NCI-H748 (cell line): ENCODE measurements around the gene TCF12.
"Not testable (repeated sequence)": the region's sequence is repeated elsewhere in the genome, so short reads cannot be mapped to it uniquely, and the experiment has no call there.

Experiments used
- DNase-seq: peaks from one replicate; lab custom pipeline; 2025; ENCODE audit not compliant: unreplicated experiment; lab: John Stamatoyannopoulos, UW

Gene TCF12

GRCh38 chr15:56946150-56946549 lies 27.7 kb downstream of the TCF12 start:
- no peak for DNase-seq

DNA sequence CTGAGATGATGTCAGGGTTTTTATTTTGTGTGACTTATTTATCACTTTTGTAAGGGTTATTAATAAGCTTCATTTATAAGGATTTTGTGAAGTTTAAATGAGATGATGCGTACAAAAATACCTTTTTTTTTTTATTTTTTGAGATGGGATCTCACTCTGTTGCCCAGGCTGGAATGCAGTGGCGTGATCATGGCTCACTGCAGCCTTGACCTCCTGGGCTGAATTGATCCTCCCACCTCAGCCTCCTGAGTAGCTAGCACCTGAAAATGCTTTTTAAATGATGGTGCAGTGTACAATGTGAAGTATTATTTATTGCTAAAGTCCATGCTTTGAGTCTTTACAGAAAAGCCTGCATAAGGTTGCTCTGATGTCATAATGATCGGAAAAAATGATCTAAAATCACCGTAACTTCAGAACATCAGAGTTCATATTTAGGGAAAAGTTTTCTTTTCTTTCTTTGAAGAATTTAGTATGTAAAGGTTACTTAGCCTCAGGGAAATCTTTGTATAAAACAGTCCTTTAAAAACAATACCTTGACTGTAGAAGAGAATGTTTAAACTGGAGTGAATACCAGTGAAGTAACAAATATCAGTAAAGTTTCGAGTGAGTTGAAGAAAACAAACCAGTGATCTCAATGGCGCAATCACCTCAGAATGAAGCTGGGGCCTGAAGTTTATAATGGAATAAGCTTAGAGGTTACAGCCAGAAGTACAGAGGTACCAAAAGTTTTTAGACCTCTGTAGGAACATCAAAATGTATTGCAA lies 29.7 kb downstream of the TCF12 start:
- no peak for DNase-seq

DNA sequence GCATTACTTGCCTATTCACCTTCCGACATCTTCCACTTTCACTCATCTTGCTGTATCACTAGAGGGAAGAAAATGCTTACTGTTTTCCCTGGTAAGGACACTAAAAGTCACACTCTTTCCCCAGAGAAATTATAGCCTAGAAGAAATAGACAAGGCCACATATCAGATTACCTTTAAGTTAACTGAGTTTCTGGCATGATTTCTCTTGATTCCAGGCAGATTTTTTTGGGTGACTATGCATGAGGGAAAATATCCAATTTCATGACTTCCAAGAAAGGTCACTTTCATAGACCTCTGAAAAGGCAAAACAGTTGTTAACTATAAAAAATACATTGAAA lies 30.3 kb downstream of the TCF12 start:
- no peak for DNase-seq

DNA sequence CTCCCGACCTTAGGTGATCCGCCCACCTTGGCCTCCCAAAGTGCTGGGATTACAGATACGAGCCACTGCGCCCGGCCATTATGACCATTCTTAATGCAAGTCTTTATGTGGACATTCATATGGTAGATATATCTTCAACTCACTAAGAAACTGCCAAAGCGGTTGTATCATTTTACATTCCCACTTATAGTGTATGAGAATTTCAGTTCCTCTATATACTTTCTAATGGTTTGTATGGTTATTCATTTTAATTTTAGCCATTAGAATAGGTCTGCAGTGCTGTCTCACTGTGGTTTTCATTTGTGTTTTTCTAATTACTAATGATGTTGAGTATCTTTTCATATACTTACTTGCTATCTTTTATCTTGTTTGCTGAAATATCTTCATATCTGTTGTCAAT lies 32.5 kb downstream of the TCF12 start:
- DNase-seq, result no peak

DNA sequence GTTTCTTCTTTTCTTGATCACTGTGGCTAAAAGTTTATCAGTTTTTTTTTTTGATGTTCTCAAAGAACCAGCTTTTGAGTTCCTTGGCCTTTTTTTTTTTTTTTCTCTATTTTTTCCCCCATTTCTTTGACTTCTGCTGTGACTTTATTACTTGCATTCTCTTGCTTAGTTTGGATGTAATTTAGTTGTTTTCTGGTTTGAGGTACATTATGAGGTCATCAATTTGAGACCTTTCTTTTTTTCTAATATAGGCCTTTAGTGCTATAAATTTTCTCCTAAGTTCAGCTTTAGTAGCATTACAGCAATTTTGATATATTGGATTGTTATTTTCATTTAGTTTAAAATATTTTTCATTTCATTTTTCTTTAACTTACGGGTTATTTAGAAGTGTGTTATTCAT lies 35.3 kb downstream of the TCF12 start:
- no peak for DNase-seq

DNA sequence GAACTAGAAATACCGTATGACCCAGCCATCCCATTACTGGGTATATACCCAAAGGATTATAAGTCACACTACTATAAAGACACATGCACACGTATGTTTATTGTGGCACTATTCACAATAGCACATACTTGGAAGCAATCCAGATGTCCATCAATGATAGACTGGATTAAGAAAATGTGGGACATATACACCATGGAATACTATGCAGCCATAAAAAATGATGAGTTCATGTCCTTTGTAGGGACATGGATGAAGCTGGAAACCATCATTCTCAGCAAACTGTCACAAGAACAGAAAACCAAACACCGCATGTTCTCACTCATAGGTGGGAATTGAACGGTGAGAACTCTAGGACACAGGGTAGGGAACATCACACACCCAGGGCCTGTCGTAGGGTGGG lies 36.6 kb downstream of the TCF12 start:
- DNase-seq, result not testable (repeated sequence)

- no peak for DNase-seq
Observed at GRCh38 chr15:56956538-56956937, 38.1 kb downstream of the TCF12 start.

DNA sequence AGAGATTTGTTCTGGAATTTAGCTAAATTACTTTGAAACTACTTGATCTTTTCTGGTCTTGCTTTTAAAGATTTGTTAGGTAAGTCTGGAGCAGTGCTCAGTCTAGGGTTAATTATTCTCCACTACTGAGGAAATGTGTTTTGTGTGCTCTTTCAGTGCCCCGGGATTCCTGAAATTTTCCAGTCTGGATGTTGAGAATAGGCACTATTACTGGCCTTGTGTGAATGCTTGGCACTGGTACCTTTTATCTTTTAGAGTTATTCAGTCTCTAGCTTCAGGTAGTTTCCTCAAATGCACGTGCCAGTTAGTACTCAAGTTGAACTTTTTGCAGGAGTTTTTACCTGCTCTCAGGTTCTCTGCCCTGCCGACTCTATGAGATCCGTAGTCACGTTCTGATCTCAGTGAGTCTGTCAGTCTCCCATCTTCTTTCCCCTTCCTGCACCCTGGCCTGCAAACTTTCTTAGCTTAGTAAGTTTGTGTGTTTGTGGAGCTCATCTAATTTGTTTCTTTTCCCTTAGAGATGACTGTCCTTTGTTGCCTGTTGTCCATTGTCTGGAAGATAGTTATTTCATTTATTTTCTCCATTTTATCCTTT lies 39.5 kb downstream of the TCF12 start:
- no peak for DNase-seq

GRCh38 chr15:56959318-56959648 lies 40.8 kb downstream of the TCF12 start:
- no peak for DNase-seq

DNA sequence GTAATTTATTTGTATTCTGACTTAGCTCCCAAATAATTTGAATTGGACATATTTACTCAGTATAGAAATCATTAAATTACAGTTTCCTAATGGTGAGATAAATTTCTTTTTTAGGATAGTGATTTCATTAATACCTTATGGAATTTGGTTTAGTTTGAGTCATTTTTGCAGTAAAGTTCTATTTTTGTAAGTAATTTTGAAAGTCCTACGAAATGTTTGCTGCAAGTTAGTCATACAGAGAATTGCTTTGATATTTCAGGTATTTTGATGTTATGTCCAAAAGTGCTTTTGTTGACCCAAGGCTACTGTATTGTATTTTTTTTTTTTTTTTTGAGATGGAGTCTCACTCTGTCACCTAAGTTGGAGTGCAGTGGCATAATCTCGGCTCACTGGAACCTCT lies 41.7 kb downstream of the TCF12 start:
- DNase-seq, result no peak

DNA sequence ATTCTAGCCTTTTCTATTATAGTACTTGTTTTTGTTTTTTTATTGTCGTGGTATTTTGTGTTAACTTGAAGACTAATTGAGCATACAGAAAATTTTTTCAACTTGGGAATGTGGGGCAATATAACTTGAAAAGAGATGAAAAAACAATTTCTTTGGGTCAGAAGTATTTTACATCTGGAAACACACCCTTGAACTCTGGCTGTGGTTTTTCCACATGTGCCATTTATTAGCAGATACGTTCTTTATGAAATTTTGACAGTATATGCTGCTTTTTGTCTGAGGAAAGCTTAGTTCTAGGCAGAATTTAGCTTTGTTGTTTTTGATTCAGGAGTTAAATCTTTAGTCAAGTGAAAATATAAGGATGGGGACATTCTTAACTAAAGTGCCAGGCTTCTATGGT lies 44.7 kb downstream of the TCF12 start:
- DNase-seq, result no peak

DNA sequence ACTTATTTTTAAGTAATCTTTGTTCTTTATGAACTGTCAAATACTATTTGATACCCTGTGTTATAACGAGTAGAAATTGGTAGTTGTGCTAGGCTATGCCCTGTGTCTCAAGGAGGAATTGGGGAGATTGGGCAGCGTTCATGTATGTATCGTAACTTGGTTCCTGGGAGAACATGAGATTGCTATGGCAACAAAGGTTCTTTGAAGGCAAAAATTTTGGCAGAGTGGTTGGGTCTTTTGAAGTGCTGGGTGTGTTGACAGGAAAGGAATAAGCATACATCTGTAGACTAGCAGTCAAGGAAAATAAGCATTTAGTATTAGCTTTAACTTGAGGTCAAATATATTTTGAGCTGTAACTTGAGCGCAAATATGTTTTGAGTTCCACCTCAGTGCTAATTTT lies 45.3 kb downstream of the TCF12 start:
- DNase-seq, result no peak

GRCh38 chr15:56964182-56964581 lies 45.7 kb downstream of the TCF12 start:
- no peak for DNase-seq

GRCh38 chr15:56965231-56966013 lies 47.0 kb downstream of the TCF12 start:
- no peak for DNase-seq

DNA sequence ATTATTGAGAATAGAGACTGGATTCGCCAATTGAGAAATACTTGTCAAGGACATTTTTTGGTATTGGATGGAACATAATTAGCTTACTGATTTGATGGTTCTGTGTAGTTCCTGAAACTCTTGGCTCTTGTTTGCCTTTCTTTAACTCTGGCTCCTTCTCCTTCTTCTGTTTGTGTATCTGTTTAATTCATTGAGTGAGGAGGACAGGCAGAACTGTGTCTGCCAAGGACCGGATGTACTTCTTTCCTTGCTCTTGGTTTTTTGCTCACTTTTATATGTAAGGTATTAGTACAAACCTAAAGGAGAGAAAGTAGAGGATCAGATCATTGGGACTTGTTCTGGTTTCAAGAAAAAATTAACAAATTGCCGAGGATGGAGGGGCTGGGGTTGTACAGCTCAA lies 48.9 kb downstream of the TCF12 start:
- no peak for DNase-seq

GRCh38 chr15:56968256-56968655 lies 49.8 kb downstream of the TCF12 start:
- DNase-seq, result no peak

GRCh38 chr15:56968821-56969220 lies 50.4 kb downstream of the TCF12 start:
- no peak for DNase-seq

GRCh38 chr15:56969265-56969895 lies 50.9 kb downstream of the TCF12 start:
- peak; percentile 10 for DNase-seq

- no peak for DNase-seq
Observed at GRCh38 chr15:56971571-56971970, 53.1 kb downstream of the TCF12 start.

GRCh38 chr15:56972016-56972415 lies 53.6 kb downstream of the TCF12 start:
- DNase-seq, result no peak

GRCh38 chr15:56972426-56972825 lies 54.0 kb downstream of the TCF12 start:
- no peak for DNase-seq

DNA sequence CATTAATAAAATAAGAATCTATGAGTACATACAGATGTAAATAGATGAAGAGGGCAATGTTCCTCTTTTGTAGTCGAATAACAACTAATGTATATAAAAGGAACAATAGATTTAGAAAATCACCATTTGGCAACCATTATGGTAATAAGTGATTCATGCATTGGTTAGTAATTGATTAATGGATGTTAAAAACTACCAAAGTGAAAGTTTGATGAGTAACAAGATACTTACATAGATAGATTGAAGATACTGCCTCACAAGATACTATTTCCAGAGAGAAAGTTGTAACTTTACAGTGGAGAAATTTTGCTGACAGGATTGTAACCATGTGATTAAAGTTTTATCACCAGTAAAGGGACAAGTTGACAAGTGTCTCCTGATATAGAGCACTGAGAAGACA lies 55.0 kb downstream of the TCF12 start:
- no peak for DNase-seq
